C4-2B (cell line): Measurements from ENCODE around the gene GRAMD4.

ENCODE experiments used
- H3K27ac ChIP-seq: fragments of 450-650 bp; 2 replicates; pipeline ENCODE4 v1.5.1; 2017
- ZFX ChIP-seq: fragments of 450-650 bp; IDR thresholded peaks from 2 replicates; pipeline ENCODE4 v1.6.1; 2017
- TF ChIP-seq, protein P1 (sequence below): fragments of 450-650 bp; conservative IDR thresholded peaks from 2 replicates; pipeline ENCODE4 v1.5.1; 2017; ENCODE audit warnings: mild to moderate bottlenecking

GRAMD4 gene, protein sequence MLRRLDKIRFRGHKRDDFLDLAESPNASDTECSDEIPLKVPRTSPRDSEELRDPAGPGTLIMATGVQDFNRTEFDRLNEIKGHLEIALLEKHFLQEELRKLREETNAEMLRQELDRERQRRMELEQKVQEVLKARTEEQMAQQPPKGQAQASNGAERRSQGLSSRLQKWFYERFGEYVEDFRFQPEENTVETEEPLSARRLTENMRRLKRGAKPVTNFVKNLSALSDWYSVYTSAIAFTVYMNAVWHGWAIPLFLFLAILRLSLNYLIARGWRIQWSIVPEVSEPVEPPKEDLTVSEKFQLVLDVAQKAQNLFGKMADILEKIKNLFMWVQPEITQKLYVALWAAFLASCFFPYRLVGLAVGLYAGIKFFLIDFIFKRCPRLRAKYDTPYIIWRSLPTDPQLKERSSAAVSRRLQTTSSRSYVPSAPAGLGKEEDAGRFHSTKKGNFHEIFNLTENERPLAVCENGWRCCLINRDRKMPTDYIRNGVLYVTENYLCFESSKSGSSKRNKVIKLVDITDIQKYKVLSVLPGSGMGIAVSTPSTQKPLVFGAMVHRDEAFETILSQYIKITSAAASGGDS

DNA sequence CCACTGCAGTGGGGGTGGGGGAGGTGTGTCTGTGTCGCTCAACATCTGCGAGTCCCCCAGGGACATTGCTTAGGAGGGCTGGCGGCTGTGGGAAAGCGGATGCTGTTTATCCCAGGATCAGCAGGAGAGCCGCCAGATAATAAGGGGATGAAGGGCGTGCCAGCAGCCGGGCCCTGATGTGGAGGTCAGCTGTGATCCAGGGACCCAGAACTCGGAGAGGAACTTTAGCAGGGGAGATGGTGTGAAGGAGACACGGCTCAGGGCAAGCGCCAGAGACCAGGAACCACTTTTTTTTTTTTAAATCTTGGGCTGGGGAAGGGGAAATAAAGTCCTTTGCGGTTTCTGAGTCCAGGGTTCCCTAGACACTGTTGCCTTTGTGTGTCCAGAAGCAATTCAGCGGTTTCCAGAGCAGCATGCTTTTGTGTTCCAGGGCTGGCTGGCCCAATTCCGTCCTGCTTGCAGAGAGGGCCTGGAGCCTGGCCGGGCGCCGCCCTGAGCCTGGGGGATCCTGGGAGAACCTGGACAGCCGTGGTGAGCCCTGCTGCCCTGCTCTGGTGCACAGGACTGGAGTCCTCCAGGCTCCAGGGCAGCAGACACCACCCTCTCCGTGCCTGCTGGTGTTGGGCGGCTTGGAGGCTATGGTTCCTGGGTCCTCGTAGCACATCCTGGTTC lies at the start of gene GRAMD4:
TSS of gene GRAMD4 (plus strand) at position 557 of the 672 bp plus-strand sequence. CDS start 6,414 bp downstream, outside the sequence.
- TF ChIP-seq, protein P1, sequence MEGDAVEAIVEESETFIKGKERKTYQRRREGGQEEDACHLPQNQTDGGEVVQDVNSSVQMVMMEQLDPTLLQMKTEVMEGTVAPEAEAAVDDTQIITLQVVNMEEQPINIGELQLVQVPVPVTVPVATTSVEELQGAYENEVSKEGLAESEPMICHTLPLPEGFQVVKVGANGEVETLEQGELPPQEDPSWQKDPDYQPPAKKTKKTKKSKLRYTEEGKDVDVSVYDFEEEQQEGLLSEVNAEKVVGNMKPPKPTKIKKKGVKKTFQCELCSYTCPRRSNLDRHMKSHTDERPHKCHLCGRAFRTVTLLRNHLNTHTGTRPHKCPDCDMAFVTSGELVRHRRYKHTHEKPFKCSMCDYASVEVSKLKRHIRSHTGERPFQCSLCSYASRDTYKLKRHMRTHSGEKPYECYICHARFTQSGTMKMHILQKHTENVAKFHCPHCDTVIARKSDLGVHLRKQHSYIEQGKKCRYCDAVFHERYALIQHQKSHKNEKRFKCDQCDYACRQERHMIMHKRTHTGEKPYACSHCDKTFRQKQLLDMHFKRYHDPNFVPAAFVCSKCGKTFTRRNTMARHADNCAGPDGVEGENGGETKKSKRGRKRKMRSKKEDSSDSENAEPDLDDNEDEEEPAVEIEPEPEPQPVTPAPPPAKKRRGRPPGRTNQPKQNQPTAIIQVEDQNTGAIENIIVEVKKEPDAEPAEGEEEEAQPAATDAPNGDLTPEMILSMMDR = no peak
- H3K27ac ChIP-seq = no peak within 1 kb of the TSS

DNA sequence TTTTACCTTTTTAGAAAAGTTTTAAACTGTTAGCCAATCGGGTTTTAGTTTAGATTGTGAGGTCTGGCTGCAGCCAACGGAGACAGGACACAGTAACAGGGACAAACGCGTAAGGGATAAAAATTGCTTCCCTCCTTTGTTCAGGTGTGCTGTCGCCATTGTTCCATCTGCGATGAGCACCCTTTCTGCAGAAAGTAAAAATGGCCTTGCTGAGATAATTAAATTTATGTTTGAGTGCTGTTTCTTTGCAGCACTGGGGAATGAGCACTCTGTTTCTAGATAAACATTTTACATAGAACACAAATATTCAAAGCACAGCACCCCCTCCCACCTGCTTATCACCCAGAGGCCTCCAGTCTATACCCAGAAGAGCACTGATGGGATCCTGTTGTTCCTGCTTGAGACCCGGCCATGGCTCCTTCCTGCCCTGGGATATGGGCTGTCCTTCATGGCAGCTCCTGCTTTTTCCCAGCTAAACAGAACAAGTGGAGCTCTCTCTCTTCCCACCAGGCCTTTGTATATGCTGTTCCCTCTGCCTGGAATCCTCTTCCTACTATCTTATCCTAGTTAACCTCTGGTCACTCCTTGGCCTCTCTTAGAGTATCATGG lies 48.4 kb upstream of the GRAMD4 start:
- no peak overlapping the region for H3K27ac ChIP-seq
- TF ChIP-seq, protein P1 = no peak
- no peak for TF ChIP-seq ZFX

DNA sequence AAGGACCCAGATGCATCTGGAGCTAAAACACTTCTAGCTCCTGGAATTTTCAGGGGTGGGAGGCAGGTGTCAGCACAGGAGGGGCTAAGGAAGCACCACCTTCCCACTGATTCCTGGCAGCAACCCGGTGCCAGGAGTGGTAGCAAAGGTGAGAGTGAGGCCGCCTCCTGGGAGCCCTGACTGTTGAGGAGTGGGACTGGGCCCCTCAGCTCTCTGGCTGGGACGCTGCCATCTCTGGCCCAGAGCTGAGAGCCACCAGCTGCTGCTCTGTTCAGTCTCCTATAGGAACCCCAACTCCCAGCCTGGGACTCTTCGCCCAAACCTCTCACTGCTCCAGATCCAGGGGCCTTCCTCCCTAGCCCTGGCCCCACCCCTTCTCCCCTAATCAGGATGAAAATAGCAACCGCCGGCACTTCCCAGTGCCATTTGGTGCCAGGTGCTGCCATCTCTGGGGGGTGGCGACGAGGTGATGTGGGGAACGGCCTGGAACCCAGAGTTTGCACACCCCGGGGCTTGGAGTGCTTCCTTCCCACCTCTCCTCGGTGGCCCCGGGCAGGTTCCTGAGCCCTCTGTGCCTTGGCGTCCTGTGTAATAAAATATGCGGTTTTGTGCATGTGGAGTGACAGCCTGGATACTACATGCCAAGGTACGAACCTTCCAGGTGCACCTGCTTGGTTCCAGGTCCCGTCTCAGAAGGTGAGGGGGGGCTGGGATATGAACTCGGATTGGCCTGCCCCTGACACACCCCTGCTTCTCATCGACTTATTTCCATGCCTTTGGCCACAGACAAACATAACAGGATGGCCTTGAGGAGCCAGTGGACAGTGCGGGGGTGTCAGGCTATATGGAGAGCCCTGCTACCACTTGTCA lies 47.0 kb upstream of the GRAMD4 start:
- TF ChIP-seq, protein P1 = no peak
- no peak for TF ChIP-seq ZFX
- no peak overlapping the region for H3K27ac ChIP-seq

DNA sequence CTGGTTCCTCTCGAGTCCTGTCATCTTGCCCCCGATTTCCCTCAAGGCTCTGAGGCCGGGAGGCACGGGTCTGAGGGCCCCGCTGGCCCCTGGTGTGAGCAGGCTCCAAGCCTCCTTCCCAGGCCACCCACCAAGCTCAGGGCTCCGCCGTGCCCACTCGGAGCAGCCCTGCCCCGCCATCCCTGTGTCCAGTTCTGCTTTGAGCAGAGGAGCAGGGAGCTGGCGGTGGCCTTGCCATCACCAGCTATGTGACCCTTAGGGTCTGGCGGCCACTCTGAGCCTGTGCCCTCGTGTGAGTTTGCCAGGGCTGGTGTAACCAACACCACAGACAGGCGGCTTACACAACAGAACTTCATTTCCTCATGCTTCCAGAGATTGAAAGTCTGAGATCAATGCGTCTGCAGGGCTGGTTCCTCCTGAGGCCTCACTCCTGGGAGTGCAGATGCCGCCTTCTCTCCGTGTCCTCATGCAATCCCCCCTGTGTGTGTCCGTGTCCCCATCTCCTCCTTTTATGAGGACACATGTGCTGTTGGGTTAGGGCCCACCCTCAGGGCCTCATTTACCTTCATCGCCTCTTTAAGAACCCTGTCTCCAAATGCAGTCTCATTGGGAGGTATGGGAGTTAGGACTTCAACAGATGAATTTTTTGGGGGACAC lies 46.3 kb upstream of the GRAMD4 start:
- H3K27ac ChIP-seq = no peak overlapping the region
- TF ChIP-seq ZFX = no peak
- TF ChIP-seq, protein P1 = no peak

DNA sequence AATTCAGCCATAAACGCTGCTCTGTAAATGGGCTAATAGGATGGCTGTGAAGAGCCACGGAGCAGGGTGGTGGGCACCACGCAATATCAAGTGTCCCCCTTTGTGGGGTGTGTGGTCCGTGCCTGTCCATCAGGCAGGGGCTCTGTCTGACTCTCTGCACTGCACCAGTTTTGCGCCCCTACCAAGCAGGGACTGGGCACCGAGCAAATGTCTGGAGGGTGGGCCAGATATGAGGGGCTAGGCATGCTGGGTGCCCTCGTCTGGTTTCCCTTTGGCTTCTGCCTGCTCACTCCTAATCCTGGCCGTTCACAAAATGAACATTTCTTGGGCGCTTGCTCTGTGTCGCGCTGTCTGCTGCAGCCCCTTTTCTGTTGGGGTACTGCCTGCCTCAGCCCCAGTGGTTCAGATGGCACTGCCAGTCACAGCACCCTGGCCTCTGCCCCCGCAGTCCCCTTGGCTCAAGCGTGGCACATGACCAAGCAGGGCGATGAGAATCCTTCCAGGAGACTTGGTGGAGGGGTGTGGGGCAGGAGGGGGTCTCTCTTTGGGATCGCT lies 45.7 kb upstream of the GRAMD4 start:
- H3K27ac ChIP-seq = peak overlapping the region; percentile 47
- TF ChIP-seq, protein P1 = no peak
- no peak for TF ChIP-seq ZFX
